ENCODE results near the gene CEP128.

The CEP128 gene

GRCh38 chr14:80902608-80903007 lies 38.9 kb downstream of the CEP128 start:
- Mint-ChIP-seq H3K27me3 (no peaks in the 10 kb centered on the region), H3K9me3 (no peaks in the 10 kb centered on the region), H3K4me3 (no peak overlapping the region), H3K4me1 (ENCODE audit: low read depth) (no peaks in the 10 kb centered on the region), H3K36me3 (ENCODE audit: low read depth) (peaks cover 25% of the 10 kb centered on the region), H3K27ac (no peak overlapping the region)
- intact Hi-C loops (cut with micrococcal nuclease): no loop called here

- no peaks in the 10 kb centered on the region for H3K4me1 Mint-ChIP-seq (ENCODE audit: low read depth)
- H3K36me3 Mint-ChIP-seq (ENCODE audit: low read depth): peaks cover 25% of the 10 kb centered on the region
Observed at GRCh38 chr14:80901822-80902221, 39.7 kb downstream of the CEP128 start.

GRCh38 chr14:80901260-80901659 lies 40.3 kb downstream of the CEP128 start:
- intact Hi-C loops (cut with micrococcal nuclease): no loop called here
- H3K27me3 Mint-ChIP-seq: no peaks in the 10 kb centered on the region
- no peak overlapping the region for H3K27ac Mint-ChIP-seq
- no peak overlapping the region for H3K4me3 Mint-ChIP-seq
- H3K36me3 Mint-ChIP-seq (ENCODE audit: low read depth): peaks cover 25% of the 10 kb centered on the region
- no peaks in the 10 kb centered on the region for H3K4me1 Mint-ChIP-seq (ENCODE audit: low read depth)
- no peaks in the 10 kb centered on the region for H3K9me3 Mint-ChIP-seq

More at GRCh38 chr14:80901822-80902221, 39.7 kb downstream of the CEP128 start:
- no peaks in the 10 kb centered on the region for H3K27me3 Mint-ChIP-seq
- H3K27ac Mint-ChIP-seq: no peak overlapping the region
- intact Hi-C loops (cut with micrococcal nuclease): no loop called here
- no peak overlapping the region for H3K4me3 Mint-ChIP-seq
- no peaks in the 10 kb centered on the region for H3K9me3 Mint-ChIP-seq

GRCh38 chr14:80872645-80873044 lies 68.9 kb downstream of the CEP128 start:
- Mint-ChIP-seq H3K9me3 (peaks cover 43% of the 10 kb centered on the region), H3K27ac (no peak overlapping the region), H3K4me3 (no peak overlapping the region), H3K4me1 (ENCODE audit: low read depth) (no peaks in the 10 kb centered on the region), H3K36me3 (ENCODE audit: low read depth) (peaks cover 45% of the 10 kb centered on the region), H3K27me3 (no peaks in the 10 kb centered on the region)
- intact Hi-C loops (cut with micrococcal nuclease): no loop called here

GRCh38 chr14:80868260-80868659 lies 73.3 kb downstream of the CEP128 start:
- peaks cover 28% of the 10 kb centered on the region for H3K36me3 Mint-ChIP-seq (ENCODE audit: low read depth)
- H3K4me1 Mint-ChIP-seq (ENCODE audit: low read depth): no peaks in the 10 kb centered on the region
- no peaks in the 10 kb centered on the region for H3K27me3 Mint-ChIP-seq
- H3K9me3 Mint-ChIP-seq: peaks cover 40% of the 10 kb centered on the region
- no peak overlapping the region for H3K4me3 Mint-ChIP-seq
- H3K27ac Mint-ChIP-seq: no peak overlapping the region
- intact Hi-C loops (cut with micrococcal nuclease): no loop called here

- peaks cover 40% of the 10 kb centered on the region for H3K9me3 Mint-ChIP-seq
- no peak overlapping the region for H3K4me3 Mint-ChIP-seq
- H3K27me3 Mint-ChIP-seq: no peaks in the 10 kb centered on the region
- H3K36me3 Mint-ChIP-seq (ENCODE audit: low read depth): peaks cover 28% of the 10 kb centered on the region
- intact Hi-C loops (cut with micrococcal nuclease): no loop called here
- no peak overlapping the region for H3K27ac Mint-ChIP-seq
- H3K4me1 Mint-ChIP-seq (ENCODE audit: low read depth): no peaks in the 10 kb centered on the region
Observed at GRCh38 chr14:80867798-80868197, 73.7 kb downstream of the CEP128 start.

GRCh38 chr14:80867091-80867490 lies 74.4 kb downstream of the CEP128 start:
- no peaks in the 10 kb centered on the region for H3K27me3 Mint-ChIP-seq

GRCh38 chr14:80865565-80865964 lies 76.0 kb downstream of the CEP128 start:
- intact Hi-C loops (cut with micrococcal nuclease): no loop called here
- H3K4me3 Mint-ChIP-seq: no peak overlapping the region
- no peak overlapping the region for H3K27ac Mint-ChIP-seq
- H3K4me1 Mint-ChIP-seq (ENCODE audit: low read depth): no peaks in the 10 kb centered on the region
- H3K27me3 Mint-ChIP-seq: no peaks in the 10 kb centered on the region
- peaks cover 28% of the 10 kb centered on the region for H3K36me3 Mint-ChIP-seq (ENCODE audit: low read depth)
- peaks cover 33% of the 10 kb centered on the region for H3K9me3 Mint-ChIP-seq

More at GRCh38 chr14:80867091-80867490, 74.4 kb downstream of the CEP128 start:
- peaks cover 28% of the 10 kb centered on the region for H3K36me3 Mint-ChIP-seq (ENCODE audit: low read depth)
- H3K4me1 Mint-ChIP-seq (ENCODE audit: low read depth): no peaks in the 10 kb centered on the region
- no peak overlapping the region for H3K4me3 Mint-ChIP-seq
- H3K9me3 Mint-ChIP-seq: peaks cover 40% of the 10 kb centered on the region
- intact Hi-C loops (cut with micrococcal nuclease): no loop called here
- H3K27ac Mint-ChIP-seq: no peak overlapping the region

- intact Hi-C loops (cut with micrococcal nuclease): no loop called here
- H3K36me3 Mint-ChIP-seq (ENCODE audit: low read depth): peaks cover 9% of the 10 kb centered on the region
- H3K27me3 Mint-ChIP-seq: no peaks in the 10 kb centered on the region
- peaks cover 10% of the 10 kb centered on the region for H3K9me3 Mint-ChIP-seq
- H3K4me1 Mint-ChIP-seq (ENCODE audit: low read depth): no peaks in the 10 kb centered on the region
- H3K4me3 Mint-ChIP-seq: no peak overlapping the region
- no peak overlapping the region for H3K27ac Mint-ChIP-seq
Observed at GRCh38 chr14:80862983-80863382, 78.6 kb downstream of the CEP128 start.

- intact Hi-C loops (cut with micrococcal nuclease): no loop called here
- H3K4me3 Mint-ChIP-seq: no peak overlapping the region
- peaks cover 6% of the 10 kb centered on the region for H3K9me3 Mint-ChIP-seq
- H3K27ac Mint-ChIP-seq: no peak overlapping the region
- no peaks in the 10 kb centered on the region for H3K27me3 Mint-ChIP-seq
- H3K4me1 Mint-ChIP-seq (ENCODE audit: low read depth): no peaks in the 10 kb centered on the region
- H3K36me3 Mint-ChIP-seq (ENCODE audit: low read depth): peaks cover 4% of the 10 kb centered on the region
Observed at GRCh38 chr14:80862541-80862940, 79.0 kb downstream of the CEP128 start.

GRCh38 chr14:80850197-80850814 lies 91.2 kb downstream of the CEP128 start:
- no peak overlapping the region for H3K4me3 Mint-ChIP-seq
- no peaks in the 10 kb centered on the region for H3K27me3 Mint-ChIP-seq
- H3K9me3 Mint-ChIP-seq: no peaks in the 10 kb centered on the region
- H3K36me3 Mint-ChIP-seq (ENCODE audit: low read depth): no peaks in the 10 kb centered on the region
- no peak overlapping the region for H3K27ac Mint-ChIP-seq
- H3K4me1 Mint-ChIP-seq (ENCODE audit: low read depth): no peaks in the 10 kb centered on the region
- intact Hi-C loops (cut with micrococcal nuclease): loop anchor here (1.0 to 10.0 kb wide), 4 partner anchors 638 to 1884 kb away; partner anchors contain the start of gene DIO2

GRCh38 chr14:80847070-80847469 lies 94.5 kb downstream of the CEP128 start:
- H3K4me3 Mint-ChIP-seq: no peak overlapping the region
- no peaks in the 10 kb centered on the region for H3K4me1 Mint-ChIP-seq (ENCODE audit: low read depth)
- intact Hi-C loops (cut with micrococcal nuclease): loop anchor here (5.0 kb wide), 1 partner anchor 645 kb away; no protein-coding TSS in a partner anchor
- H3K27ac Mint-ChIP-seq: no peak overlapping the region
- H3K27me3 Mint-ChIP-seq: no peaks in the 10 kb centered on the region
- H3K9me3 Mint-ChIP-seq: no peaks in the 10 kb centered on the region
- H3K36me3 Mint-ChIP-seq (ENCODE audit: low read depth): no peaks in the 10 kb centered on the region

GRCh38 chr14:80845856-80846255 lies 95.7 kb downstream of the CEP128 start:
- Mint-ChIP-seq H3K27ac (no peak overlapping the region), H3K4me1 (ENCODE audit: low read depth) (no peaks in the 10 kb centered on the region), H3K36me3 (ENCODE audit: low read depth) (no peaks in the 10 kb centered on the region), H3K4me3 (no peak overlapping the region), H3K27me3 (no peaks in the 10 kb centered on the region), H3K9me3 (no peaks in the 10 kb centered on the region)
- intact Hi-C loops (cut with micrococcal nuclease): loop anchor here (5.0 kb wide), 1 partner anchor 644 kb away; no protein-coding TSS in a partner anchor

GRCh38 chr14:80844872-80845271 lies 96.7 kb downstream of the CEP128 start:
- Mint-ChIP-seq H3K9me3 (no peaks in the 10 kb centered on the region), H3K4me3 (no peak overlapping the region), H3K4me1 (ENCODE audit: low read depth) (no peaks in the 10 kb centered on the region), H3K36me3 (ENCODE audit: low read depth) (no peaks in the 10 kb centered on the region), H3K27ac (no peak overlapping the region), H3K27me3 (no peaks in the 10 kb centered on the region)
- intact Hi-C loops (cut with micrococcal nuclease): loop anchor here (5.0 kb wide), 1 partner anchor 643 kb away; no protein-coding TSS in a partner anchor

GRCh38 chr14:80839743-80840142 lies 101.8 kb downstream of the CEP128 start:
- H3K36me3 Mint-ChIP-seq (ENCODE audit: low read depth): no peaks in the 10 kb centered on the region
- H3K9me3 Mint-ChIP-seq: no peaks in the 10 kb centered on the region
- no peaks in the 10 kb centered on the region for H3K4me1 Mint-ChIP-seq (ENCODE audit: low read depth)
- H3K27ac Mint-ChIP-seq: no peak overlapping the region
- H3K27me3 Mint-ChIP-seq: no peaks in the 10 kb centered on the region
- no peak overlapping the region for H3K4me3 Mint-ChIP-seq
- intact Hi-C loops (cut with micrococcal nuclease): no loop called here

Data from dendritic cell treated with granulocyte-macrophage colony-stimulating factor and Interleukin-4, amounts not matched to agents 40 ng/mL and 50 ng/mL, for 4 days (primary cell).